ENCODE results near the gene INTS6.

INTS6 gene

DNA sequence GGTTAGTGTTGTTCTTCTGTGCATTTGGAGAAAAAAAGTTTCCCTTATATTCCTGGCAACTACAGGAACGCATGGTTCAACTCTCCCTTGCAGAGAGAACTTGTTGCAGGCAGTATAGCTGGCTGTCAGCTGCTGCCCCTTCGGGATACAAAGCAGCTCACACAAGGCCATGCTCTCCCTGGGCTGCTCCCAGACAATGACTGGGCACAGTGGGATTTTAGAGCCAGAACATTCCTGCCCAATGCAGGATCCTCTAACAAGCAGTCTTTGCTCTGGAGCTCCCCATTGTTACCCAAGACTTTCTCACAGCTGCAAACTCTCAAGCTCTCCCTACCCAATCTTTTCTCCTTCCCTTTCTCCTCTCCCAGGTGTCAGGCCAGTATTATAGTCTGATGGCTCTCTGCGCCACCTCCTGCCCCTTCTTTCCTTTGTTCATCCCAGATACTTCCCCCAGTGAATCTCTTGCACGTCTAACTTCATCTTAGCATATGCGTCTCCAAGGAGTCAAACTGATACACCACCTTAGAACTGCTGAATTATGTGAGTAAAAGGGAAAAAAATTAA, 140.8 kb downstream of the INTS6 start:
- H3K27me3 ChIP-seq (ENCODE audit: control insufficient read depth, insufficient read depth, low read length) = no peaks in the 10 kb centered on the region
- no peaks in the 10 kb centered on the region for H3K4me1 ChIP-seq
- no peak overlapping the region for H3K9ac ChIP-seq
- no peak overlapping the region for H2AFZ ChIP-seq
- H3K4me2 ChIP-seq (ENCODE audit: low read length) = no peak overlapping the region
- TF ChIP-seq, protein P1, sequence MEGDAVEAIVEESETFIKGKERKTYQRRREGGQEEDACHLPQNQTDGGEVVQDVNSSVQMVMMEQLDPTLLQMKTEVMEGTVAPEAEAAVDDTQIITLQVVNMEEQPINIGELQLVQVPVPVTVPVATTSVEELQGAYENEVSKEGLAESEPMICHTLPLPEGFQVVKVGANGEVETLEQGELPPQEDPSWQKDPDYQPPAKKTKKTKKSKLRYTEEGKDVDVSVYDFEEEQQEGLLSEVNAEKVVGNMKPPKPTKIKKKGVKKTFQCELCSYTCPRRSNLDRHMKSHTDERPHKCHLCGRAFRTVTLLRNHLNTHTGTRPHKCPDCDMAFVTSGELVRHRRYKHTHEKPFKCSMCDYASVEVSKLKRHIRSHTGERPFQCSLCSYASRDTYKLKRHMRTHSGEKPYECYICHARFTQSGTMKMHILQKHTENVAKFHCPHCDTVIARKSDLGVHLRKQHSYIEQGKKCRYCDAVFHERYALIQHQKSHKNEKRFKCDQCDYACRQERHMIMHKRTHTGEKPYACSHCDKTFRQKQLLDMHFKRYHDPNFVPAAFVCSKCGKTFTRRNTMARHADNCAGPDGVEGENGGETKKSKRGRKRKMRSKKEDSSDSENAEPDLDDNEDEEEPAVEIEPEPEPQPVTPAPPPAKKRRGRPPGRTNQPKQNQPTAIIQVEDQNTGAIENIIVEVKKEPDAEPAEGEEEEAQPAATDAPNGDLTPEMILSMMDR (IDR thresholded peaks at IDR 0.05) = no peak
- no peaks in the 10 kb centered on the region for H3K36me3 ChIP-seq (ENCODE audit: control insufficient read depth, insufficient read depth, low read length)
- no peak overlapping the region for H3K27ac ChIP-seq
- H3K79me2 ChIP-seq = no peaks in the 10 kb centered on the region
- no peak overlapping the region for H3K4me3 ChIP-seq (ENCODE audit: low read depth, low read length)
- H3K9me3 ChIP-seq (ENCODE audit: control insufficient read depth, low read length) = no peaks in the 10 kb centered on the region
